B cell (primary cell): ENCODE results near the gene ORC5. TPM values are rescaled to one million over a fixed set of nuclear protein-coding genes. Genes with fewer than 3 reads are reported as not detected.
"Not testable (repeated sequence)": the region's sequence is repeated elsewhere in the genome, so short reads cannot be mapped to it uniquely, and the experiment has no call there.

Experiments used
- ATAC-seq: fragments of 200-7000 bp; cut with Tn5 transposase; one replicate; pipeline ENCODE4 v1.10.0; 2021; ENCODE audit warnings: low read depth, mild to moderate bottlenecking, moderate number of reproducible peaks, moderate library complexity
- CTCF ChIA-PET: fragments of 350-600 bp; sonication (Branson Sonifier 250); formaldehyde crosslinking; loops from one replicate; lab custom pipeline; 2021; ENCODE audit warnings: antibody characterized with exemption, inconsistent platforms; lab: Charles Lee
- POLR2A ChIA-PET: fragments of 350-600 bp; sonication (Branson Sonifier 250); formaldehyde crosslinking; loops from one replicate; lab custom pipeline; 2021; ENCODE audit warnings: antibody characterized with exemption; lab: Charles Lee
- DNase-seq: peaks from one replicate; pipeline ENCODE4 v3.0.0; 2013
- H2AFZ ChIP-seq: 2 replicates; pipeline ENCODE4 v1.6.1; 2012; ENCODE audit warnings: mild to moderate bottlenecking, low read depth, low read length; ENCODE audit not compliant: insufficient read depth, poor library complexity, severe bottlenecking
- H3K27ac ChIP-seq, 2 donors: 1 replicate in 1 of 2; 2 replicates in 1 of 2; pipeline ENCODE4 v1.5.1; 2012 to 2013; ENCODE audit warnings: low read length in 2 of 2, mild to moderate bottlenecking in 2 of 2, moderate library complexity in 1 of 2
- H3K27me3 ChIP-seq, 4 experiments: fragments of 200-600 bp in 1 of 4; sonication (generic) in 1 of 4; replicated peaks in 1 of 4; 1 replicate in 2 of 4; 2 replicates in 2 of 4; pipeline versions ENCODE4 v1.6.1 to v1.7.0; 2013 to 2016; ENCODE audit warnings: low read length in 3 of 4, mild to moderate bottlenecking in 2 of 4, mixed read lengths in 1 of 4, moderate library complexity in 1 of 4; ENCODE audit not compliant: insufficient read depth in 4 of 4, control insufficient read depth in 3 of 4; ENCODE audit errors: control extremely low read depth in 1 of 4
- H3K36me3 ChIP-seq, 2 experiments: replicated peaks in 1 of 2; 1 replicate in 1 of 2; 2 replicates in 1 of 2; pipeline versions ENCODE4 v1.6.1 to v1.7.1; 2013; ENCODE audit warnings: low read length in 1 of 2; ENCODE audit not compliant: insufficient read depth in 2 of 2, control insufficient read depth in 1 of 2; ENCODE audit errors: control extremely low read depth in 1 of 2, extremely low read depth in 1 of 2
- H3K4me1 ChIP-seq, 2 donors: fragments of 200-600 bp in 1 of 2; sonication (generic) in 1 of 2; 1 replicate in 1 of 2; 2 replicates in 1 of 2; pipeline versions ENCODE4 v1.5.1 to v1.6.1; 2013 to 2017; ENCODE audit warnings: low read length in 2 of 2; ENCODE audit not compliant: control insufficient read depth in 2 of 2, insufficient read depth in 2 of 2
- H3K4me2 ChIP-seq: replicated peaks from 2 replicates; pipeline ENCODE3; 2012; ENCODE audit warnings: mild to moderate bottlenecking, low read depth, low read length; ENCODE audit not compliant: poor library complexity, severe bottlenecking
- H3K4me3 ChIP-seq, 5 experiments: fragments of 200-600 bp in 1 of 5; sonication (generic) in 1 of 5; 1 replicate in 3 of 5; 2 replicates in 2 of 5; pipeline versions ENCODE4 v1.5.1 to v1.7.0; 2011 to 2016; ENCODE audit warnings: low read length in 4 of 5, mild to moderate bottlenecking in 4 of 5, low read depth in 2 of 5, control low read depth in 1 of 5, moderate library complexity in 1 of 5; ENCODE audit not compliant: insufficient read depth in 1 of 5; ENCODE audit errors: control extremely low read depth in 1 of 5, extremely low read depth in 1 of 5
- H3K79me2 ChIP-seq: fragments of 200-600 bp; sonication (generic); one replicate; pipeline ENCODE4 v1.6.0; 2016; ENCODE audit warnings: low read length; ENCODE audit not compliant: control insufficient read depth, insufficient read depth
- H3K9ac ChIP-seq: fragments of 200-600 bp; sonication (generic); 2 replicates; pipeline ENCODE4 v1.6.1; 2017; ENCODE audit warnings: mild to moderate bottlenecking, low read length, moderate library complexity
- H3K9me3 ChIP-seq, 3 donors: one replicate each; pipeline versions ENCODE4 v1.6.1 to v1.7.1; 2013; ENCODE audit warnings: low read length in 2 of 3; ENCODE audit not compliant: control insufficient read depth in 2 of 3, insufficient read depth in 1 of 3; ENCODE audit errors: control extremely low read depth in 1 of 3
- H4K20me1 ChIP-seq: 2 replicates; pipeline ENCODE4 v1.6.0; 2012; ENCODE audit warnings: mild to moderate bottlenecking, low read length; ENCODE audit not compliant: insufficient read depth, control insufficient read depth, poor library complexity, severe bottlenecking
- H3K27ac Mint-ChIP-seq: one replicate; pipeline ENCODE4 v1.8.0; 2021; ENCODE audit warnings: mixed read lengths
- H3K27me3 Mint-ChIP-seq: one replicate; pipeline ENCODE4 v1.8.0; 2021; ENCODE audit warnings: mixed read lengths
- H3K4me1 Mint-ChIP-seq: one replicate; pipeline ENCODE4 v1.8.0; 2021; ENCODE audit warnings: mixed read lengths
- H3K4me3 Mint-ChIP-seq: one replicate; pipeline ENCODE4 v1.8.0; 2021; ENCODE audit warnings: mixed read lengths
- H3K9me3 Mint-ChIP-seq: one replicate; pipeline ENCODE4 v1.8.0; 2022; ENCODE audit warnings: mixed read lengths; ENCODE audit not compliant: insufficient read depth
- EZH2 ChIP-seq: IDR thresholded peaks from 2 replicates; pipeline ENCODE4 v1.6.1; 2012; ENCODE audit warnings: borderline replicate concordance, low read depth, mild to moderate bottlenecking, moderate library complexity, low read length; ENCODE audit not compliant: insufficient read depth, poor library complexity, severe bottlenecking
- WGBS: methylation state at CpG from one replicate; pipeline ENCODE4 v1.1.5; 2013; ENCODE audit warnings: missing lambda C conversion rate; ENCODE audit not compliant: insufficient coverage; 5-methylcytosine and 5-hydroxymethylcytosine counted together
- intact Hi-C: fragments of 100-400 bp; cut with micrococcal nuclease; formaldehyde crosslinking; loops from one replicate; pipeline ENCODE4 v1.10.0; 2022
- polyA plus RNA-seq: library from polyadenylated mRNA; depleted of rRNA; stranded (reverse); fragments of >200 nt; gene quantifications from 2 replicates; pipeline ENCODE4 v1.2.3, GENCODE V29; 2012
- total RNA-seq, 2 donors: library from RNA; stranded (reverse); fragments of 120-200 nt in 1 of 2; gene quantifications; 1 replicate in 1 of 2; 2 replicates in 1 of 2; pipeline versions ENCODE4 v1.2.3 to v1.2.4, GENCODE V29; 2013 to 2022
- TF ChIP-seq, protein P1 (sequence below): fragments of 200-600 bp; IDR thresholded peaks from one replicate; pipeline ENCODE4 v1.8.0; 2022; ENCODE audit warnings: antibody characterized with exemption, mild to moderate bottlenecking

ORC5 gene
- total and polyA plus RNA-seq, 2 donors (not counting 1 experiment from before 2014, with no cell fraction given), result 6.8 to 20.2 TPM

DNA sequence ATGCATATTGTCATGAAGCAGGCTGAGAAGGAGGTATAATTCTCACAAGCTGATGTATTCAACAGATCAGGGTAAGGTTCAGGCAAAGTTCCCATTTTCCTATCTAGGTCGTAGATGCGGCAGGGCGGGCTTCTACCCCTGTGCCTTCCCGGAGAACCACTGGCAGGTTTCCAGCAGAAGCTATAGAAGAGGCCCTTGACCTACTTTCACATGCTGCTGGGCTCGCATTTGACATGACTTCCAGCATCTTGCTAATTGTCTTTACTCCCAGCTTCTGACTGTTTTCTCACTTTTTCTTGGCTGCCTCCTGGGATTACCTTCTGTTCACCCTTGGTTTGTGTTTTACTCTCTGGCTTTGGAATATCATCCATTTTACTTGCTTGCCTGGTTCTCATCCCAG, 32.6 kb upstream of the ORC5 start:
- no peak for DNase-seq
- H3K27me3 Mint-ChIP-seq, result peaks cover 35% of the 10 kb centered on the region
- H3K9ac ChIP-seq, result no peak overlapping the region
- H3K9me3 Mint-ChIP-seq, result no peaks in the 10 kb centered on the region
- no peaks in the 10 kb centered on the region for H3K4me1 ChIP-seq
- H3K27me3 ChIP-seq, result peaks cover 0 to 4% (median 0%) of the 10 kb centered on the region in 4 experiments
- no peak overlapping the region for H3K4me2 ChIP-seq
- no peak overlapping the region for H3K4me3 Mint-ChIP-seq
- no peaks in the 10 kb centered on the region for H3K36me3 ChIP-seq
- no peaks in the 10 kb centered on the region for H3K79me2 ChIP-seq
- no peak overlapping the region for H3K27ac ChIP-seq
- no peak overlapping the region for H3K27ac Mint-ChIP-seq
- ATAC-seq, result no peak
- POLR2A ChIA-PET, result no interaction called here
- no peaks in the 10 kb centered on the region for H3K9me3 ChIP-seq
- CTCF ChIA-PET, result interaction anchor here (0.7 to 1.7 kb wide), 2 partner anchors 9 to 24 kb away, joined by 4 to 14 read pairs; no protein-coding TSS in a partner anchor
- 96% methylated on average over 5 of the region's 5 CpGs for WGBS
- H3K4me3 ChIP-seq, result no peak overlapping the region
- no peaks in the 10 kb centered on the region for H3K4me1 Mint-ChIP-seq
- H4K20me1 ChIP-seq, result no peaks in the 10 kb centered on the region
- no peak for TF ChIP-seq EZH2
- TF ChIP-seq, protein P1, sequence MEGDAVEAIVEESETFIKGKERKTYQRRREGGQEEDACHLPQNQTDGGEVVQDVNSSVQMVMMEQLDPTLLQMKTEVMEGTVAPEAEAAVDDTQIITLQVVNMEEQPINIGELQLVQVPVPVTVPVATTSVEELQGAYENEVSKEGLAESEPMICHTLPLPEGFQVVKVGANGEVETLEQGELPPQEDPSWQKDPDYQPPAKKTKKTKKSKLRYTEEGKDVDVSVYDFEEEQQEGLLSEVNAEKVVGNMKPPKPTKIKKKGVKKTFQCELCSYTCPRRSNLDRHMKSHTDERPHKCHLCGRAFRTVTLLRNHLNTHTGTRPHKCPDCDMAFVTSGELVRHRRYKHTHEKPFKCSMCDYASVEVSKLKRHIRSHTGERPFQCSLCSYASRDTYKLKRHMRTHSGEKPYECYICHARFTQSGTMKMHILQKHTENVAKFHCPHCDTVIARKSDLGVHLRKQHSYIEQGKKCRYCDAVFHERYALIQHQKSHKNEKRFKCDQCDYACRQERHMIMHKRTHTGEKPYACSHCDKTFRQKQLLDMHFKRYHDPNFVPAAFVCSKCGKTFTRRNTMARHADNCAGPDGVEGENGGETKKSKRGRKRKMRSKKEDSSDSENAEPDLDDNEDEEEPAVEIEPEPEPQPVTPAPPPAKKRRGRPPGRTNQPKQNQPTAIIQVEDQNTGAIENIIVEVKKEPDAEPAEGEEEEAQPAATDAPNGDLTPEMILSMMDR, result no peak
- H2AFZ ChIP-seq, result no peak overlapping the region
- intact Hi-C loops, result no loop called here

DNA sequence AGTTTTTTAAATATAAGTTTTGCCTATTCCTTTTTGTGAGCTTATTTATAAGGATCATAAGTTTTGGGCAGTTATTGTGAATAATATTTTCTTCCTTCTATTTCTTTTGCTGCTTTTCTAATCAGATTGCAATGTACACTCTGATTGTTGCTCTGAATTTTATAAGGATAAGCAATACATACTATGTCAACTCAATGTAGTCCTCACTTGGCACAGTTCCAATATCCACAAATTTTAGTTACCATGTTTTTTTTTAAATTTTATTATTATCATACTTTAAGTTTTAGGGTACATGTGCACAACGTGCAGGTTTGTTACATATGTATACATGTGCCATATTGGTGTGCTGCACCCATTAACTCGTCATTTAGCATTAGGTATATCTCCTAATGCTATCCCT, 27.2 kb upstream of the ORC5 start:
- intact Hi-C loops, result loop anchor here (5.0 kb wide), 1 partner anchor 1352 kb away; no protein-coding TSS in a partner anchor

More for the DNA sequence above, 27.2 kb upstream of the ORC5 start:
- H3K9ac ChIP-seq, H3K9me3 ChIP-seq, DNase-seq, H3K9me3 Mint-ChIP-seq, H3K4me1 ChIP-seq, H3K36me3 ChIP-seq, H3K4me3 ChIP-seq, H3K27ac Mint-ChIP-seq, H3K27ac ChIP-seq, H3K4me3 Mint-ChIP-seq, ATAC-seq, H2AFZ ChIP-seq, H4K20me1 ChIP-seq, H3K79me2 ChIP-seq, H3K4me2 ChIP-seq, POLR2A ChIA-PET, H3K4me1 Mint-ChIP-seq: not testable (repeated sequence)
- peaks cover 32% of the 10 kb centered on the region for H3K27me3 Mint-ChIP-seq
- no CpG with 5 or more reads among the region's 2 CpGs for WGBS
- H3K27me3 ChIP-seq, result peaks cover 0 to 15% (median 5%) of the 10 kb centered on the region in 4 experiments
- CTCF ChIA-PET, result interaction anchor here (1.4 to 1.6 kb wide), 2 partner anchors 612 to 683 kb away, joined by 3 read pairs; no protein-coding TSS in a partner anchor
